ENCODE measurements around the gene BEST4. TPM values are rescaled to one million over a fixed set of nuclear protein-coding genes. Genes with fewer than 3 reads are reported as not detected.

BEST4 gene
- total RNA-seq, 1 experiment from 2014 or later = 0.15 TPM

DNA sequence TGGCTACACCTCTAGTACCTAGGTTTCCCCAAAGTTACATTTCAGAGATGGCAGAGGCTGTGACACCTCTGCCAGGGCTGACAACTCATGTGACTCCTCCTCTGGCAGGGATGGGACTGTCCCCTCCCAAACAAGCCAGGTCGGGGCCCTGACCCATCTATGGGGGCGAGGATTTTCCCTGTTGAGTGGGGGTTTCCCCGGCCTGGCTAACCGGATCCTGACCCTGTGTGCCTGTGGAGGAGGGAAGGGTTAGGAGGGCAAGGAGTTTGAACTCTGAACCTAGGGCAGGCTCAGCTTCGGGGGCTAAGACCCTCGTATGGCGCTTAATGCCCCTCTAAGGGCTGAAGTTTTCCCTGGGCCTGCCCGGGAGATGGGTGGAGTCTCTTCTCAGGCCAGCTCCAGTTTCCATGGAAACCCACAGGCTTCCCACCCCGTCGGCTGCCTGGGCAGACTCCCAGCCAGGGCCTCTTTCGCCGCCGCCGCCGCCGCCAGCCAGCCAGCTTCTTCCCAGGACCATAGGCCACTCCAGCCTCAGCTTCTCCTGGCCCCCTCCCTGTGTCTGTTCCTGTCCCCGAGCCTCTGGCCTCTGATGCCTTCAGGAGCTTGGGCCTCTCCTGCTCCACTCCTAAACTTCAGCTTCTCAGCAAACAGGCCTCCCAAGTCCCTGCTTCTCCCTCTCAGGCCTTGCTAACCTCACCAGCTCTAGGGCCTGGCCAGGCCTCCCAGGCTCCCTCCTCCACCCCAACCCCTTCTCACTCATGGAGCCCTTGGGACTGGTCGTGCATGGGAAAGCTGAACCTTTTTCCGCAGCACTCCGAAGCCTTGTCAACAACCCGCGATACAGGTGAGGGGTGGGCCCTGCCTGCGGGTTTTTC lies 20.3 kb upstream of the BEST4 start, which contains the start of gene BTBD19:
Gene BTBD19 (plus strand): TSS at position 461 of the 875 bp plus-strand sequence. CDS start 298 bp downstream, at position 759.
- H3K4me3 ChIP-seq (ENCODE audit: low read depth in 2 of 2, low read length in 2 of 2) = peak within 1 kb of the TSS in 1 of 2 experiments; percentile 12; a peak in 1 of 4 replicates
- POLR2A ChIA-PET = interaction anchor here (0.6 to 1.7 kb wide), 3 partner anchors 11 to 136 kb away, joined by 3 to 8 read pairs (median 7); partner anchors contain the start of gene RNU5D-1
- peaks cover 47% of the 10 kb centered on the region for H3K4me1 ChIP-seq (ENCODE audit: control insufficient read depth, insufficient read depth, low read length)
- ATAC-seq (peak; percentile 6; the same call in 1 of the 2 replicates), DNase-seq (ENCODE audit: low read depth, low spot score) (no peak)
- peak within 1 kb of the TSS; percentile 94 for H3K27ac ChIP-seq (ENCODE audit: low read length)
- no peaks in the 10 kb centered on the region for H3K9me3 ChIP-seq (ENCODE audit: control insufficient read depth, insufficient read depth, low read depth, low read length)
- no TSS peak for BruUV-seq (replicated peaks)
- in situ Hi-C loops (cut with HindIII; ENCODE audit: low pct_unique_long_range_greater_than_20kb, low sequenced_read_pairs) (no loop called here), intact Hi-C loops (cut with micrococcal nuclease; ENCODE audit: unreplicated experiment) (no loop called here)
- no peaks in the 10 kb centered on the region for H3K36me3 ChIP-seq (ENCODE audit: control insufficient read depth, insufficient read depth, low read length)
- TF ChIP-seq, protein P1, sequence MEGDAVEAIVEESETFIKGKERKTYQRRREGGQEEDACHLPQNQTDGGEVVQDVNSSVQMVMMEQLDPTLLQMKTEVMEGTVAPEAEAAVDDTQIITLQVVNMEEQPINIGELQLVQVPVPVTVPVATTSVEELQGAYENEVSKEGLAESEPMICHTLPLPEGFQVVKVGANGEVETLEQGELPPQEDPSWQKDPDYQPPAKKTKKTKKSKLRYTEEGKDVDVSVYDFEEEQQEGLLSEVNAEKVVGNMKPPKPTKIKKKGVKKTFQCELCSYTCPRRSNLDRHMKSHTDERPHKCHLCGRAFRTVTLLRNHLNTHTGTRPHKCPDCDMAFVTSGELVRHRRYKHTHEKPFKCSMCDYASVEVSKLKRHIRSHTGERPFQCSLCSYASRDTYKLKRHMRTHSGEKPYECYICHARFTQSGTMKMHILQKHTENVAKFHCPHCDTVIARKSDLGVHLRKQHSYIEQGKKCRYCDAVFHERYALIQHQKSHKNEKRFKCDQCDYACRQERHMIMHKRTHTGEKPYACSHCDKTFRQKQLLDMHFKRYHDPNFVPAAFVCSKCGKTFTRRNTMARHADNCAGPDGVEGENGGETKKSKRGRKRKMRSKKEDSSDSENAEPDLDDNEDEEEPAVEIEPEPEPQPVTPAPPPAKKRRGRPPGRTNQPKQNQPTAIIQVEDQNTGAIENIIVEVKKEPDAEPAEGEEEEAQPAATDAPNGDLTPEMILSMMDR (IDR thresholded peaks at IDR 0.05) = no peak
- TF ChIP-seq POLR2AphosphoS5 (IDR thresholded peaks at IDR 0.05; ENCODE audit: low read depth, low read length) = no peak
- TF ChIP-seq, protein P2, sequence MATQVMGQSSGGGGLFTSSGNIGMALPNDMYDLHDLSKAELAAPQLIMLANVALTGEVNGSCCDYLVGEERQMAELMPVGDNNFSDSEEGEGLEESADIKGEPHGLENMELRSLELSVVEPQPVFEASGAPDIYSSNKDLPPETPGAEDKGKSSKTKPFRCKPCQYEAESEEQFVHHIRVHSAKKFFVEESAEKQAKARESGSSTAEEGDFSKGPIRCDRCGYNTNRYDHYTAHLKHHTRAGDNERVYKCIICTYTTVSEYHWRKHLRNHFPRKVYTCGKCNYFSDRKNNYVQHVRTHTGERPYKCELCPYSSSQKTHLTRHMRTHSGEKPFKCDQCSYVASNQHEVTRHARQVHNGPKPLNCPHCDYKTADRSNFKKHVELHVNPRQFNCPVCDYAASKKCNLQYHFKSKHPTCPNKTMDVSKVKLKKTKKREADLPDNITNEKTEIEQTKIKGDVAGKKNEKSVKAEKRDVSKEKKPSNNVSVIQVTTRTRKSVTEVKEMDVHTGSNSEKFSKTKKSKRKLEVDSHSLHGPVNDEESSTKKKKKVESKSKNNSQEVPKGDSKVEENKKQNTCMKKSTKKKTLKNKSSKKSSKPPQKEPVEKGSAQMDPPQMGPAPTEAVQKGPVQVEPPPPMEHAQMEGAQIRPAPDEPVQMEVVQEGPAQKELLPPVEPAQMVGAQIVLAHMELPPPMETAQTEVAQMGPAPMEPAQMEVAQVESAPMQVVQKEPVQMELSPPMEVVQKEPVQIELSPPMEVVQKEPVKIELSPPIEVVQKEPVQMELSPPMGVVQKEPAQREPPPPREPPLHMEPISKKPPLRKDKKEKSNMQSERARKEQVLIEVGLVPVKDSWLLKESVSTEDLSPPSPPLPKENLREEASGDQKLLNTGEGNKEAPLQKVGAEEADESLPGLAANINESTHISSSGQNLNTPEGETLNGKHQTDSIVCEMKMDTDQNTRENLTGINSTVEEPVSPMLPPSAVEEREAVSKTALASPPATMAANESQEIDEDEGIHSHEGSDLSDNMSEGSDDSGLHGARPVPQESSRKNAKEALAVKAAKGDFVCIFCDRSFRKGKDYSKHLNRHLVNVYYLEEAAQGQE (IDR thresholded peaks at IDR 0.05; ENCODE audit: insufficient read depth in 1 of 2, low read depth in 2 of 2, low read length in 1 of 2) = no peak
- TF ChIP-seq TCF7L2 (IDR thresholded peaks at IDR 0.05; ENCODE audit: low read depth, low read length) = no peak
- TF ChIP-seq SIN3A (IDR thresholded peaks at IDR 0.05; ENCODE audit: borderline replicate concordance, insufficient read depth, low read depth, low read length) = no peak
- H3K27me3 ChIP-seq (ENCODE audit: control insufficient read depth, insufficient read depth, low read length) = no peaks in the 10 kb centered on the region
- CTCF ChIA-PET = interaction anchor here (0.6 to 1.2 kb wide), 2 partner anchors 27 to 77 kb away, joined by 3 to 5 read pairs; partner anchors contain the start of gene RNU5D-1

DNA sequence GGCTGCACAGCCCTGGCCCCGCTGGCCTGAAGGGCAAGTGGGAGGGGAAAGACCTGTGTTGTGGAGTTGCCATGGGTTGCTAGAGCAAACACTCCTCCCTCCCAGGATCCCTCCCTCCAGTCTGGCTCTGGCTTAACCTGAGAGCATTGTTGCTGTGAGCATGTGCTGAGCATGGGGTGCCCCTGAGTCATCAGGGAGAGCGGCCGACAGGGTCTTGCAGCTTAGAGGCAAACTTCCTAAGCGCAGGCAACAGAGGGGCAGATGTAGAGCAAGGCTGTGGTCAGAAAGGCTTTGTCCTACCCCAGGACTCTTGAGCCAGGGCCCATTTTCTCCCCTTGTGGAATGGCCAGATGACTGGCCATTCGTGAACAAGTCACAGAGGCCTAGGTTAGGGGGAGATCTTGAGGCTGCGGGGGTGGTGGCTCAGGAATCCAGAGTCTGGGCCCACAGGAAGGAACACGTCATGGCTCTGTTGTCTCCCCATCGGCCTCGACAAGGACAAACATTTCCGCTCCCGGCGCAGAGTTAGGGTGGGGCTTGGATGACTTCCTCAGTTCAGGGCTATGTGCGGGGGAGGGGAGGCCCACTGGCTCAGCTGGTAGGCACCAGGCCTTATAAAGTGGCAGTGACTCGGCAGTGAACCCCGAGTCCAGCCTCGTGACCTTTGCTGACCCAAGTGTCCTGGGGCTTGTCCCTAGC lies 19.5 kb upstream of the BEST4 start:
- POLR2A ChIA-PET = interaction anchor here (1.2 kb wide), 1 partner anchor 12 kb away, joined by 6 read pairs; no protein-coding TSS in a partner anchor
- TF ChIP-seq POLR2AphosphoS5 (IDR thresholded peaks at IDR 0.05; ENCODE audit: low read depth, low read length) (peak; percentile 50; the same call in 1 of the 2 replicates), TCF7L2 (IDR thresholded peaks at IDR 0.05; ENCODE audit: low read depth, low read length) (no peak)
- Histone ChIP-seq H3K36me3 (ENCODE audit: control insufficient read depth, insufficient read depth, low read length) (no peaks in the 10 kb centered on the region), H3K27ac (ENCODE audit: low read length) (peak overlapping the region; percentile 94), H3K4me3 (ENCODE audit: low read depth in 2 of 2, low read length in 2 of 2) (no peak overlapping the region), H3K27me3 (ENCODE audit: control insufficient read depth, insufficient read depth, low read length) (no peaks in the 10 kb centered on the region), H3K4me1 (ENCODE audit: control insufficient read depth, insufficient read depth, low read length) (peaks cover 43% of the 10 kb centered on the region), H3K9me3 (ENCODE audit: control insufficient read depth, insufficient read depth, low read depth, low read length) (no peaks in the 10 kb centered on the region)
- BruUV-seq (replicated peaks) = no TSS peak
- DNase-seq (ENCODE audit: low read depth, low spot score) (peak; percentile 95), ATAC-seq (peak; percentile 83)
- CTCF ChIA-PET = no interaction called here
- intact Hi-C loops (cut with micrococcal nuclease; ENCODE audit: unreplicated experiment) (no loop called here), in situ Hi-C loops (cut with HindIII; ENCODE audit: low pct_unique_long_range_greater_than_20kb, low sequenced_read_pairs) (no loop called here)
